ENCODE results near the gene FGFBP1. TPM values are rescaled to one million over a fixed set of nuclear protein-coding genes. Genes with fewer than 3 reads are reported as not detected.

FGFBP1 gene
- total and polyA plus RNA-seq, 9 of the 15 experiments (the other 6 are each of a cell fraction or from before 2014, with no cell fraction given) = not detected

- H3K27ac ChIP-seq (ENCODE audit: extremely low read depth, low read depth, low read length) = no peak overlapping the region
- DNase-seq (ENCODE audit: extremely low read depth in 1 of 4, low spot score in 3 of 4) (no peak), FAIRE-seq (no peak), ATAC-seq (no peak)
- no peaks in the 10 kb centered on the region for H3K36me3 ChIP-seq (ENCODE audit: control insufficient read depth, insufficient read depth, low read length)
- intact Hi-C loops (cut with micrococcal nuclease) = no loop called here
- no peak overlapping the region for H2AFZ ChIP-seq (ENCODE audit: low read depth, low read length)
- no peak overlapping the region for H3K4me3 ChIP-seq
- WGBS (ENCODE audit: insufficient coverage, low coverage, missing lambda C conversion rate) = 0% methylated on average over 4 of the region's 4 CpGs
- H3K9me1 ChIP-seq (ENCODE audit: control insufficient read depth, insufficient read depth, low read length) = no peaks in the 10 kb centered on the region
- no peaks in the 10 kb centered on the region; the same call in 1 of the 2 replicates for H4K20me1 ChIP-seq (replicated peaks; ENCODE audit: control insufficient read depth, insufficient read depth, low read length)
- H3K4me2 ChIP-seq (ENCODE audit: insufficient read depth, low read length) = no peak overlapping the region
- in situ Hi-C loops (cut with MboI) = no loop called here
- ChIA-PET POLR2A (interaction anchor here (1.0 kb wide), 1 partner anchor 20 kb away, joined by 4 read pairs; no protein-coding TSS in a partner anchor), CTCF (ENCODE audit: low intra/inter-chr PET ratio) (no interaction called here)
- H3K4me1 ChIP-seq (replicated peaks in 1 of 2; ENCODE audit: control insufficient read depth in 2 of 2, insufficient read depth in 2 of 2, low read length in 2 of 2) = no peaks in the 10 kb centered on the region
- H3K27me3 ChIP-seq (ENCODE audit: control insufficient read depth in 2 of 2, insufficient read depth in 2 of 2, low read length in 2 of 2) = peaks cover 2 to 10% of the 10 kb centered on the region in 2 experiments; a peak in 3 of 5 replicates
- H3K9me3 ChIP-seq (replicated peaks; ENCODE audit: control insufficient read depth, insufficient read depth, low read depth, low read length) = no peaks in the 10 kb centered on the region
- no peak overlapping the region for H3K9ac ChIP-seq (ENCODE audit: insufficient read depth in 1 of 2, low read depth in 2 of 2, low read length in 2 of 2)
- BruUV-seq (replicated peaks) = no TSS peak
- H3K79me2 ChIP-seq (ENCODE audit: control insufficient read depth, insufficient read depth, low read length) = no peaks in the 10 kb centered on the region
- TF ChIP-seq, protein P1, sequence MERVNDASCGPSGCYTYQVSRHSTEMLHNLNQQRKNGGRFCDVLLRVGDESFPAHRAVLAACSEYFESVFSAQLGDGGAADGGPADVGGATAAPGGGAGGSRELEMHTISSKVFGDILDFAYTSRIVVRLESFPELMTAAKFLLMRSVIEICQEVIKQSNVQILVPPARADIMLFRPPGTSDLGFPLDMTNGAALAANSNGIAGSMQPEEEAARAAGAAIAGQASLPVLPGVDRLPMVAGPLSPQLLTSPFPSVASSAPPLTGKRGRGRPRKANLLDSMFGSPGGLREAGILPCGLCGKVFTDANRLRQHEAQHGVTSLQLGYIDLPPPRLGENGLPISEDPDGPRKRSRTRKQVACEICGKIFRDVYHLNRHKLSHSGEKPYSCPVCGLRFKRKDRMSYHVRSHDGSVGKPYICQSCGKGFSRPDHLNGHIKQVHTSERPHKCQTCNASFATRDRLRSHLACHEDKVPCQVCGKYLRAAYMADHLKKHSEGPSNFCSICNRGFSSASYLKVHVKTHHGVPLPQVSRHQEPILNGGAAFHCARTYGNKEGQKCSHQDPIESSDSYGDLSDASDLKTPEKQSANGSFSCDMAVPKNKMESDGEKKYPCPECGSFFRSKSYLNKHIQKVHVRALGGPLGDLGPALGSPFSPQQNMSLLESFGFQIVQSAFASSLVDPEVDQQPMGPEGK (CRISPR knock-in tag; IDR thresholded peaks at IDR 0.05; ENCODE audit: borderline replicate concordance) = no peak
- no peak for TF ChIP-seq CBX1 (IDR thresholded peaks at IDR 0.05; ENCODE audit: low read depth)
- no peak for TF ChIP-seq E2F6 (IDR thresholded peaks at IDR 0.05; ENCODE audit: borderline replicate concordance in 1 of 2, extremely low read depth in 1 of 2, insufficient read depth in 1 of 2, insufficient read length in 1 of 2, low read depth in 1 of 2, low read length in 1 of 2, poor library complexity in 1 of 2, severe bottlenecking in 1 of 2)
- no peak for TF ChIP-seq SLC30A9 (CRISPR knock-in tag; IDR thresholded peaks at IDR 0.05)
- TF ChIP-seq ZMIZ1 (IDR thresholded peaks at IDR 0.05; ENCODE audit: low read depth in 2 of 2, low read length in 2 of 2) = no peak
- no peak for TF ChIP-seq MITF (IDR thresholded peaks at IDR 0.05)
- TF ChIP-seq ZNF253 (CRISPR knock-in tag; conservative IDR thresholded peaks at IDR 0.05) = no peak
- TF ChIP-seq SREBF1 (IDR thresholded peaks at IDR 0.05; ENCODE audit: borderline replicate concordance, low read depth, low read length) = no peak
These were observed 2.0 kb downstream of the FGFBP1 start for GRCh38 chr4:15936495-15936894.
